Measurements from ENCODE around the gene ACSS1.

DNA sequence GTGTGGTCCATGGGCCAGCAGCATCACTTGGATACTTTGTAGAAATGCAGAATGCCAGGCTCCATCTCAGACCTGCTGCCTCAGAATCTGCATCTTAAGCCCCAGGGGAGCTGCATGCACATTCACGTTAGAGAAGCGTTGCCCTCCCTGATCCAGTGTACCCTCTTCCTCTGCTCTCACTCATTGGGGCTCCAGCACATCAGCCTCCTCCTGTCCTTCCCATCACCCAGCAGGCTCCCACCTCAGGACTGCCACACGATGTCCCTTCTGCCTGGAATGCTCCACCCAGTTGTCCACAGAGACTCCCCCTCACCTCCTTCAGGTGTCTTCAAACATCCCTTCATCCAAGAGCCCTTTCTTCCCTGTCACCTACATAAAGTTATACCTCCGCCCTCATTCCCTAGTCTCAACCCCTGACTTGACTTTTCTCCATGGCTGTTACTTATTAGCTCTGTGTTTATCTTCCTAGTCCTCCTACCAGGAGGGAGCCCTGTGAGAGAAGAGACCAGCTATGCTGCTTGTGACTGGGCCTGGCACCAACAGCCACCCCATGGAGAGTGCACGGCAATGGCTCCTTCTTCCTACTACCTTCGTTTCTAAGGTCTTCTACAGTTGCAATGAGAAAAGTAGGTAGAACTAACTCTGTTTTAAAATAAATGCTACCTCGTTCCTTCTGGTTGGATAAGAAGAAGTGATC lies 3.3 kb upstream of the ACSS1 start:
- TF ChIP-seq CTCF (conservative IDR thresholded peaks at IDR 0.05) (no peak), EZH2 (IDR thresholded peaks at IDR 0.05; ENCODE audit: low read depth) (no peak)
